NAMALWA (cell line): ENCODE data around the gene IMP4.

ENCODE experiments used
- DNase-seq: peaks from one replicate; pipeline ENCODE4 v3.0.0-alpha.2; 2015; ENCODE audit warnings: low spot score

Gene IMP4

GRCh38 chr2:130378206-130378897, 35.7 kb downstream of the IMP4 start:
- DNase-seq: no peak

DNA sequence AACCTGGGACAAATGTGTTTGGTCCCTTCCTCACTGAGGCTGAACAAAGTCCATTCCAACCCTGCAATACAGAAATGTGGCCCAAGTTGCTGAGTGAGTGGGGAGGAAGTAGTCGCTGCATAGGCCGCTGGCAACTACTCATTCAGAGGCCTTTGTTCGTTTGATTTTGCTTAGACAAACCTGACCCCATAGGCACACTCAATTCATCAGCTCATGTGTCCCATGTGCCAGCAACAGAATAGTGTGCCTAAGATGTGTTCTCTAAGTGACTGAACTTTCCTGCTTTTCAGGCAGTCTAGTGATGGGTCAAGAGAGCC, 36.2 kb downstream of the IMP4 start:
- no peak for DNase-seq

- DNase-seq: no peak
Observed at GRCh38 chr2:130380096-130380934, 37.6 kb downstream of the IMP4 start.

GRCh38 chr2:130381145-130381544, 38.4 kb downstream of the IMP4 start:
- no peak for DNase-seq

GRCh38 chr2:130381619-130382018, 38.9 kb downstream of the IMP4 start:
- DNase-seq: no peak

GRCh38 chr2:130382313-130382917, 39.7 kb downstream of the IMP4 start:
- no peak for DNase-seq

- peak; percentile 39 for DNase-seq
Observed at GRCh38 chr2:130385709-130386108, 43.0 kb downstream of the IMP4 start.

GRCh38 chr2:130387071-130387400, 44.3 kb downstream of the IMP4 start:
- DNase-seq: no peak

- DNase-seq: no peak
Observed at GRCh38 chr2:130387804-130388203, 45.1 kb downstream of the IMP4 start.

GRCh38 chr2:130388221-130388907, 45.7 kb downstream of the IMP4 start:
- DNase-seq: peak; percentile 36

DNA sequence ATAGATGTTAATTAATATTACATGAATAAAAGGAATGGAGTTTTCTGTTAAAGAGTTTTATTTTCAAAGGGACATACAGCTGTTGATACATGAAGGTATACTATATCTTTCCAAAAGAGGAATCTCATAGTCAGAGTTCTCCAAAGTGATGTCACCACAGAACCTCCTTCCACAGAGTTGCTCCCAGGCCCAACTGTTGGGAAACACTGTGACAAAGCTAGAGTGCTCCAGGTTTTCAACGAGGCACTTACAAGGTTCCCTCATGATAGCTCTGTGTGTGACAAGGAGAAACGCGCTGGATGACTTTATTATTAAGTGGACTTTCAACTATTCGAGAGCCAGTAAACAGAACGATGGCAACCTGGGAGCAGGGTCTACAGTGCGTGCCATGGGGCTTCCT, 46.7 kb downstream of the IMP4 start:
- no peak for DNase-seq

DNA sequence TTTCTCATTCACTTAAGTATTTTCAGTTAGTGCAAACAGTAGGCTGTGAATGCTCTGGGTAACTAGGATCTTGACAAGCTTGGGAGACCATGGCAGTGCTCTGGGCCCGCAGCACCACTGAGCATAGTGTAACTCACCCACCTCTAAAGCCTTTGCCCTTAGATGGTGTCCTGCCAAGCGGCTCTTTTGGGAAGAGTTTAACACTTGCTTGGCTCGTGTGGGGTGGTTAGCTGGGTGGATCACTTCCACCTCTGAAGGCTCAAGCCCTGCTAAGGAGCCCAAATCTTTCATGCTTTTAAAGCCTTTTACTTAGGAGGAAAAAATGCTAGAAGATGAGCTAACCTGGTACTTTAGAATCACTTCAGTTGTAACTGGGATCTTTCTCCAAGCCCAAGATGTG, 47.1 kb downstream of the IMP4 start:
- DNase-seq: no peak

GRCh38 chr2:130390460-130391057, 47.9 kb downstream of the IMP4 start:
- DNase-seq: no peak

DNA sequence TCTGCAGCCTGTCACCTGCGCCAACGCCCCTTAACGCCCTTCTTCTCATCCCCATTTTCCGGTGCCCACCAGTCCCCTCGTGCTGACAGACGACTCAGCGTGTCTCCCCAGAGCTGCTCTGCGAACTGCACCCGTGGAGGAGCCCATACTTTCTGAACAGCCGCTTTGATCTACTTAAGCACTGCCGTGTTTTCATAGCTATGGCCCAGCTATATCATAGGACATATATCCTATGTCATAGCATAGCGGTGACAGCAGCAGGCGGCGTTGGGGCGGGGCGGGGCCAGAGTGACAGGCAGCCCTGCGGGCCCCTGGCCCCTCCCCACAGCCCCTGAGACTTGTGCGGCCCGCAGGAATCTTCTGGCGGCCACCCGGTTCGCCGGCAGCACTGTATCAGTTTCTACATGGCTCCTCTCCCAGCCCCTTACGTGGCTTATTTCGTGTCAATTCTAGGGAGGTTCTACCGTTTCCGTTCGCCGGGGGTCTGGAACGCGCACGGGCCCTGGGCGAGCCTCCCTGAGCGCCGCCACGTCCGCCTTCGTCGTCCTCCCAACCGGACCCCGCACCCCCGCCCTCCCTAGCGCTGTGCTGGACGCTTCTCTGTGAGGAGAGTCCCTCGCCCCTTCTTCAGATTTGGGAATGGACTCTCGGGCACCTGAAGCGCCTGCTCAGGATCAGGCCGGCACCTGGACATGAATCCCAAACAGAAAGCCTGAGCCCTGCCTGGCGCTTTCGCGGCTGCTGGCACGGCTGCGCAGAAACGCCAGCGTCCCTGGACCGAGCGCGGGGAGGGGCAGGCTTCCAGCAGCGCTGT, 48.6 kb downstream of the IMP4 start:
- peak; percentile 46 for DNase-seq

DNA sequence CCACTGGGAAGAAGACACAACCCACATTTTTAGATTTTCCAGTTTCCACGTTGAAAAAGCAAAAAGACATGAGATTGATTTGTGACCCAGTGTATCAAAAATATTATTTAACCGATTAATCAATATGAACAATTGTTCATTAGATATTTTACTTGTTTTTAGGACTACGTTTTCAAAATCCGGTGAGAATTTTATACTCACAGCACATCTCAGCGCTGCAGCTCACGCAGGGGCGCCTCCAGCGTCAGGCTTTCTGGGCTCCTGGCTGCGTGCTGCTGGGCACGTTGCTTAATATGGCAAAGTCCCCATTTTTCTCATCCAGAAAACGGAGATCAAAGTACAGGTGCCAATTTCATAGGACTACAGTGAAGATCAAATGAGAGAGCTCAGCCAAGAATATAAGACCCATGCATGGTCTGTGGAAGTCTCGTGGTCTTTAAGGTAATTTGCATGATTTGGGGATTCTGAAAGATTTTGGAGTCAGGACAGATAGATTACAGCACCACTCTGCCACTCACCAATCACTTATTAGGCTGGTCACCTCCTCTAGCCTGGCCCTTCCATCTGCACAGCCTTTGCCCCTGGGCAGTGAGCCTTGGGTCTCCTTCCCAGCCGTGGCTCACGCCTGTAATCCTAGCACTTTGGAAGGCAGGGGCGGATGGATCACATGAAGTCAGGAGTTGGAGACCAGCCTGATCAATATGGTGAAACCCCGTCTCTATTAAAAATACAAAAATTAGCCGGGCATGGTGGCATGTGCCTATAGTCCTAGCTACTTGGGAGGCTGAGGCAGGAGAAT, 49.4 kb downstream of the IMP4 start:
- no peak for DNase-seq

DNA sequence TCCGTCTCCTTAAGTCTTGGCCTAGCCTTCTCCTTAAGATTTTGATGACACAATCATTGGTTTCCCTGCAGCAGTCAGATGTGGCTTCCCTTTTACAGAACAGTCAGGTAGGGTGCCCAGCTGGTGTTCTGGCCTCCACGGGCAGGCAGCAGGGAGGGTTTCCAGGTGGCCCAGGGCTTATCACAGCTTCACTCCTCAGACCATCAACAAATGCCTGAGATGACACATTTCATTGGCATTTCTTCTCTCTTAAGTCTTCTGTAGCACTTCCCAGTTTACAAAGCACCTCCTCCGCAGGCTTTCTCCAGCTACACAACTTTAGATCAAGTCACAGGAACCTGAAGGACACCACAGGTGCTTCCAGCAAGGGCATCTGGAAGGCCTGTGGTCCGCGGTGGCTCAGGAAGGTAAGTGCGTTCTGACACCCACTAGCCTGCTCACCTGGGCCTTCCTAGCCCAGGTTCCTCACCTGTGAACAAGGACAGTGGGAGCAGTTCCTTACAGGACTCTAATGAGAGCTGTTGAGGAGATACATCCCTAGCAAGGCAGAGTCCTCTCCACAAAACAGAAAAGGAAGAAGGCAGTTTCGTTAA, 50.7 kb downstream of the IMP4 start:
- no peak for DNase-seq
